ENCODE data around the gene C1QL2.

GRCh38 chr2:119157850-119158511 is 570 bp downstream of the C1QL2 start:
- TF ChIP-seq EP300 (IDR thresholded peaks at IDR 0.05; ENCODE audit: borderline replicate concordance), result no peak
- TF ChIP-seq TAF1 (IDR thresholded peaks at IDR 0.05; ENCODE audit: low read depth), result no peak

All from Ishikawa (cell line).